Measurements from ENCODE around the gene MYO1B. TPM values are rescaled to one million over a fixed set of nuclear protein-coding genes. Genes with fewer than 3 reads are reported as not detected.

The MYO1B gene
- total RNA-seq, 3 donors from 2014 or later: 35.1 to 64.8 (median 54.6) TPM

GRCh38 chr2:191250986-191251385 is 5.8 kb downstream of the MYO1B start:
- Histone ChIP-seq H3K9me3 (no peaks in the 10 kb centered on the region), H3K4me1 (ENCODE audit: low read depth) (peaks cover 16% of the 10 kb centered on the region), H3K4me3 (no peak overlapping the region), H3K36me3 (ENCODE audit: low read depth) (no peaks in the 10 kb centered on the region)
- no peak for TF ChIP-seq CTCF (IDR thresholded peaks at IDR 0.05)
- intact Hi-C loops (cut with DNase I, micrococcal nuclease): no loop called here
- DNase-seq (no peak), ATAC-seq (no peak)

- no peak for ATAC-seq
- intact Hi-C loops (cut with DNase I, micrococcal nuclease): no loop called here
- peaks cover 6% of the 10 kb centered on the region for H3K4me1 ChIP-seq (ENCODE audit: low read depth)
- no peak overlapping the region for H3K4me3 ChIP-seq
- no peak for DNase-seq
- no peaks in the 10 kb centered on the region for H3K9me3 ChIP-seq
- no peaks in the 10 kb centered on the region for H3K36me3 ChIP-seq (ENCODE audit: low read depth)
- TF ChIP-seq CTCF (IDR thresholded peaks at IDR 0.05): no peak
These were observed 7.5 kb downstream of the MYO1B start for GRCh38 chr2:191252699-191253098.

GRCh38 chr2:191253476-191253875 is 8.3 kb downstream of the MYO1B start:
- H3K4me3 ChIP-seq: no peak overlapping the region
- ATAC-seq (no peak), DNase-seq (no peak)
- H3K9me3 ChIP-seq: no peaks in the 10 kb centered on the region
- no peak for TF ChIP-seq CTCF (IDR thresholded peaks at IDR 0.05)
- H3K4me1 ChIP-seq (ENCODE audit: low read depth): no peaks in the 10 kb centered on the region
- H3K36me3 ChIP-seq (ENCODE audit: low read depth): no peaks in the 10 kb centered on the region
- intact Hi-C loops (cut with DNase I, micrococcal nuclease): no loop called here

GRCh38 chr2:191255271-191255670 is 10.1 kb downstream of the MYO1B start:
- no peak for DNase-seq
- H3K4me1 ChIP-seq (ENCODE audit: low read depth): no peaks in the 10 kb centered on the region
- no peak for ATAC-seq
- H3K4me3 ChIP-seq: no peak overlapping the region
- intact Hi-C loops (cut with DNase I, micrococcal nuclease): no loop called here
- no peak for TF ChIP-seq CTCF (IDR thresholded peaks at IDR 0.05)
- no peaks in the 10 kb centered on the region for H3K9me3 ChIP-seq
- no peaks in the 10 kb centered on the region for H3K36me3 ChIP-seq (ENCODE audit: low read depth)

- ATAC-seq: peak; percentile 25
- Histone ChIP-seq H3K36me3 (ENCODE audit: low read depth) (no peaks in the 10 kb centered on the region), H3K4me1 (ENCODE audit: low read depth) (no peaks in the 10 kb centered on the region), H3K4me3 (no peak overlapping the region), H3K9me3 (no peaks in the 10 kb centered on the region)
- intact Hi-C loops (cut with DNase I, micrococcal nuclease): no loop called here
- no peak for DNase-seq
- no peak for TF ChIP-seq CTCF (IDR thresholded peaks at IDR 0.05)
These were observed 10.6 kb downstream of the MYO1B start for GRCh38 chr2:191255756-191256312.

- no peak for DNase-seq
- intact Hi-C loops (cut with DNase I, micrococcal nuclease): no loop called here
- Histone ChIP-seq H3K4me1 (ENCODE audit: low read depth) (no peaks in the 10 kb centered on the region), H3K9me3 (no peaks in the 10 kb centered on the region), H3K4me3 (no peak overlapping the region), H3K36me3 (ENCODE audit: low read depth) (no peaks in the 10 kb centered on the region)
- no peak for ATAC-seq
- no peak for TF ChIP-seq CTCF (IDR thresholded peaks at IDR 0.05)
These were observed 12.7 kb downstream of the MYO1B start for GRCh38 chr2:191257934-191258333.

Data from mucosa of descending colon (tissue), 3 donors.